PFSK-1 (cell line): ENCODE results near the gene GFER.
A peak's percentile ranks its signal among the peaks of the same experiment; 100 is the strongest.

Source experiments
- FOXP2 ChIP-seq: optimal IDR thresholded peaks from 2 replicates; pipeline ENCODE3; 2011; ENCODE audit warnings: borderline replicate concordance, control low read depth, inconsistent platforms; ENCODE audit not compliant: insufficient read depth; ENCODE audit errors: extremely low read length, extremely low read depth
- POLR2AphosphoS5 ChIP-seq: IDR thresholded peaks from 2 replicates; pipeline ENCODE4 v1.6.1; 2012; ENCODE audit warnings: low read depth, mild to moderate bottlenecking, control low read depth, low read length, moderate library complexity
- SIN3A ChIP-seq: IDR thresholded peaks from 2 replicates; pipeline ENCODE4 v1.6.1; 2012; ENCODE audit warnings: mild to moderate bottlenecking, low read length, moderate library complexity, borderline replicate concordance; ENCODE audit not compliant: insufficient read depth
- TAF1 ChIP-seq: IDR thresholded peaks from 2 replicates; pipeline ENCODE4 v1.6.1; 2012; ENCODE audit warnings: low read length, control low read depth, borderline replicate concordance; ENCODE audit not compliant: insufficient read depth
- TF ChIP-seq, protein P1 (sequence below), 2 experiments: IDR thresholded peaks; 2 replicates each; pipeline versions ENCODE4 v1.6.1 to v1.8.0; 2011 to 2012; ENCODE audit warnings: low read depth in 2 of 2, low read length in 2 of 2, control low read depth in 1 of 2, inconsistent platforms in 1 of 2, mild to moderate bottlenecking in 1 of 2, moderate library complexity in 1 of 2; ENCODE audit not compliant: insufficient read depth in 1 of 2

Gene GFER

DNA sequence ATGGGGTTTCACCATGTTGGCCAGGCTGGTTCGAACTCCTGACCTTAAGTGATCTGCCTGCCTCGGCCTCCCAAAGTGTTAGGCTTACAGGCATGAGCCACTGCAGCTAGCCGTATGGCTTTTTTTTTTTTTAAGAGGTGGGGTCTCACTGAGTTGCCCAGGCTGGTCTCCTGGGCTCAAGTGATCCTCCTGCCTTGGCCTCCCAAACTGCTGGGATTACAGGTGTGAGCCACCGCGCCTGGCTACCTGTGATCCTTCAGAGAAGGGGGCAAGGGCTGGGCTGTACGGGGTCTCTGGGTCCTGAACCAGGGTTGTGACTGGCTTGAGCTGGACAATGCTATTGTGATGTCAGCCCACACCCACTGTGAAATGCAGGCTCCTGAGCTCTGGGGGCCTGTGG, 17.5 kb upstream of the GFER start, which contains the start of gene RNF151:
Gene RNF151, plus strand, starts transcription at position 397 of the 400 bp plus-strand sequence. CDS start 26 bp downstream, outside the sequence.
- TF ChIP-seq TAF1 (no peak), SIN3A (no peak), FOXP2 (no peak), POLR2AphosphoS5 (no peak)
- TF ChIP-seq, protein P1, sequence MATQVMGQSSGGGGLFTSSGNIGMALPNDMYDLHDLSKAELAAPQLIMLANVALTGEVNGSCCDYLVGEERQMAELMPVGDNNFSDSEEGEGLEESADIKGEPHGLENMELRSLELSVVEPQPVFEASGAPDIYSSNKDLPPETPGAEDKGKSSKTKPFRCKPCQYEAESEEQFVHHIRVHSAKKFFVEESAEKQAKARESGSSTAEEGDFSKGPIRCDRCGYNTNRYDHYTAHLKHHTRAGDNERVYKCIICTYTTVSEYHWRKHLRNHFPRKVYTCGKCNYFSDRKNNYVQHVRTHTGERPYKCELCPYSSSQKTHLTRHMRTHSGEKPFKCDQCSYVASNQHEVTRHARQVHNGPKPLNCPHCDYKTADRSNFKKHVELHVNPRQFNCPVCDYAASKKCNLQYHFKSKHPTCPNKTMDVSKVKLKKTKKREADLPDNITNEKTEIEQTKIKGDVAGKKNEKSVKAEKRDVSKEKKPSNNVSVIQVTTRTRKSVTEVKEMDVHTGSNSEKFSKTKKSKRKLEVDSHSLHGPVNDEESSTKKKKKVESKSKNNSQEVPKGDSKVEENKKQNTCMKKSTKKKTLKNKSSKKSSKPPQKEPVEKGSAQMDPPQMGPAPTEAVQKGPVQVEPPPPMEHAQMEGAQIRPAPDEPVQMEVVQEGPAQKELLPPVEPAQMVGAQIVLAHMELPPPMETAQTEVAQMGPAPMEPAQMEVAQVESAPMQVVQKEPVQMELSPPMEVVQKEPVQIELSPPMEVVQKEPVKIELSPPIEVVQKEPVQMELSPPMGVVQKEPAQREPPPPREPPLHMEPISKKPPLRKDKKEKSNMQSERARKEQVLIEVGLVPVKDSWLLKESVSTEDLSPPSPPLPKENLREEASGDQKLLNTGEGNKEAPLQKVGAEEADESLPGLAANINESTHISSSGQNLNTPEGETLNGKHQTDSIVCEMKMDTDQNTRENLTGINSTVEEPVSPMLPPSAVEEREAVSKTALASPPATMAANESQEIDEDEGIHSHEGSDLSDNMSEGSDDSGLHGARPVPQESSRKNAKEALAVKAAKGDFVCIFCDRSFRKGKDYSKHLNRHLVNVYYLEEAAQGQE (IDR thresholded peaks at IDR 0.05; ENCODE audit: insufficient read depth in 1 of 2, low read depth in 2 of 2, low read length in 2 of 2), result no peak

DNA sequence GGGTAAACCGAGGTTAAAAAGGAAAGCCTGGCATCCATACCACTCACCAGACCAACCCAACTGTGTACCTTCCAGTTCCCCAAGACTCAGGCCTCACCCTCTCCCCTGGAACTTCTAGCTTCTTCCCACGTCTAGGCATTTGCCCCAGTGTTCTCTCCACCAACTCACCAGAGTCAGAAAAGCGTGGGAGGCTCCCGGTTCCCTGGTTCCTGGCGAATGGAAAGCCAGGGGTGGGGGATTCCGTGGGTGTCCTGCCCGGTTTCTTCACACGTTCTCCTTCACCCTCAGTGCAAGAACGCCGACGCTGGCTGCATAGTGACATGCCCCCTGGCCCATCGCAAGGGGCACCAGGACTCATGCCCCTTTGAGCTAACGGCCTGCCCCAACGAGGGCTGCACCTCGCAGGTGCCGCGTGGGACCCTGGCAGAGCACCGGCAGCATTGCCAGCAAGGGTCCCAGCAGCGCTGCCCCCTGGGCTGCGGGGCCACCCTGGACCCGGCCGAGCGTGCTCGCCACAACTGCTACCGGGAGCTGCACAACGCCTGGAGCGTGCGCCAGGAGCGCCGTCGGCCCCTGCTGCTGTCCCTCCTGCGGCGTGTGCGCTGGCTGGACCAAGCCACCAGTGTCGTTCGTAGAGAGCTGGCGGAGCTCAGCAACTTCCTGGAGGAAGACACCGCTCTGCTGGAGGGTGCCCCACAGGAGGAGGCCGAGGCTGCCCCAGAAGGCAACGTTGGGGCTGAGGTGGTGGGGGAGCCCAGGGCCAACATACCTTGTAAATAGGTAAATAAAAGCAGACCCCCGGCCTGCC, 15.6 kb upstream of the GFER start:
- no peak for TF ChIP-seq POLR2AphosphoS5

DNA sequence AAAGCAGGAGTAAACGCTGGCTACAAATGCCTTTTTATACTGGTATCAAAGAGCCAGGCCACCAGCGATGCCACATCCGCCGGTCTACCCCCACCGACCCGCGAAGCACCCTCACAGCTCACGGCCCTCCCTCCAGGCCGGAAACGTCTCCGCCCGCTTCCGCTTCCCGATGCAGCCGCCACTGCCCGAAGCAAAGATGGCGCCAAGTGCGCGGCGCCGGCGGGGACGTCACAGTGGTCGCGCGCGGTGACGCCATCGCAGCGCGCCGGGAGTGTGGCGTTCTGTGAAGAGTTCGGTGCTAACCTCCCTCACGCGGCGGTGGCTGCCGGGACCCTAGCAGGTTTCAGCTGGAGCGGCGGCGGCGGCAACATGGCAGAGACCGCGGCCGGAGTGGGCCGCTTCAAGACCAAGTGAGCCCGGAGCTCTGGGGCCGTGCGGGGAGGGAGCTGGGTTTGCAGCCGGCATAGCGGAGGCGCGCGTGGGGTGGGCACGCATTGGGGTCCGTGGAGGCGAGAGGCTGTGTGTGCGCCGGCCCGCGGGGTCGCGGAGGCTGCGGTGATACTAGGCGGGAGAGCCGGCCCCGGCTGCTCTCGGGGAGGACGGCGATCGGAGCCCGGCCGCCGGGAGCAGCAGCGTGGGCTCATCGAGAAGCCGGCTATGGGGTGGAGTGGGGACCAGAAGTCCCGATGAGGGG, 12.1 kb upstream of the GFER start, which contains the start of gene TBL3:
Gene TBL3, plus strand, starts transcription at position 258 of the 694 bp plus-strand sequence. Its CDS starts 112 bp downstream, at position 370.
- TF ChIP-seq POLR2AphosphoS5 (peak; percentile 81), TAF1 (peak; percentile 80; the same call in 1 of the 2 replicates), FOXP2 (peak; percentile 99), SIN3A (no peak)
- TF ChIP-seq, protein P1 (IDR thresholded peaks at IDR 0.05; ENCODE audit: insufficient read depth in 1 of 2, low read depth in 2 of 2, low read length in 2 of 2), result peak in 1 of 2 experiments; percentile 29; a peak in 1 of 4 replicates

DNA sequence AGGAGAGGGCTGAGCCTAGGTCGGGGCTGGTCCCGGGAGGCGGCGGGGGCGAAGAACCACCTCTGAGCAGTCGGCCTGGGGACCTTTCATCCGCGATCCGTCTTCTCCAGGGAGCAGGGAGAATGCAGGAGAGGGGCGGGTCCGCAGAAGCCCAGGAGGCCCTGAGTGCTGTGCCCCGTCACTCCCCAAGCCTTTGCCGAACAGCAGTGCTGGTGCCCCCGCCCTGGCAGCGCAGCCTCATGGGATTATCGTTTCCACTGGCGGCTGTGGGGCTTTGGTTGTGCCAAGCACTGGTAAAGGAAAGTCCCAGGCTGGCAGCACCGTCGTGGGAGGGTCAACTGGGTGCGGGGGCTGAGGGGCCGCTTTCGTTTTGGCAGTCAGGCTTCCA, 11.5 kb upstream of the GFER start:
- TF ChIP-seq POLR2AphosphoS5 (no peak), SIN3A (no peak), FOXP2 (no peak), TAF1 (no peak)
- TF ChIP-seq, protein P1 (IDR thresholded peaks at IDR 0.05; ENCODE audit: insufficient read depth in 1 of 2, low read depth in 2 of 2, low read length in 2 of 2), result no peak

DNA sequence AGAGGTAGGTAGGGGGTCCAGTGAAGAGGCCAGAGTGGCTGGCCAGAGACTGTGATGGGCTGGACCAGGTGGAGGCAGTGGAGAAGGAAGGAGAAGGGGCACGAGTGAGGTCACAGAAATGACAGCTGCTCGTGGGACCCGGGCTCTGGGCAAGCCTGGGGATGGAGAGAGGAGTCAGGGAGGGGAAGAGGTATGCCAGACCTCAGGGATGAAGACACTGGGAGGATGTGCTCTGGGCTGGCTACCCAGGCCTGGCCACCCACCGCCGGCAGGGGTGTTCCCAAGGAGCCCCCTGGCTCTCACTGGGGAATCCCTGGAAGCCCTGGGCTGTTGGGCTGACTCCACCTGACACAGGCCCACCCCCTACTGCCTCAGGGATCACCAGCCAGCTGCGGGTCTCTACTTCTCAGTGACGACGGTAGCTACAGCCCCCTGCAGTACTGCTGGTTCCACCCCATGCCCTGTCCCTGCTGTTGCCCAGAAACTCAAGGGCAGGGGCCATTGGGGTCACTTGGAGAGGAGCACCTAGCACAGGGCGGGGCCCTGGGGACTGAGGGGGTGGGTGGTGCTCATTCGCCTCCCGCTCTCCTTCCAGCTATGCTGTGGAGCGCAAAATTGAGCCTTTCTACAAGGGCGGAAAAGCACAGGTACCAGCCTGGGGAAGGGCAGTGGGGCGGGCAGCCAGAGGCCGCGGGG, 10.4 kb upstream of the GFER start:
- TF ChIP-seq, protein P1 (IDR thresholded peaks at IDR 0.05; ENCODE audit: insufficient read depth in 1 of 2, low read depth in 2 of 2, low read length in 2 of 2), result no peak
- TF ChIP-seq POLR2AphosphoS5, result no peak
- TF ChIP-seq TAF1, result no peak
- TF ChIP-seq SIN3A, result no peak
- TF ChIP-seq FOXP2, result no peak
